ENCODE results near the gene TMEM86A.

The TMEM86A gene

GRCh38 chr11:18709414-18709813, 10.8 kb downstream of the TMEM86A start:
- no peak for DNase-seq (ENCODE audit: extremely low spot score)
- ChIA-PET POLR2A (no interaction called here), CTCF (no interaction called here)
- TF ChIP-seq FOXA1 (IDR thresholded peaks at IDR 0.05) (no peak), SUZ12 (IDR thresholded peaks at IDR 0.05) (no peak), ZNF384 (IDR thresholded peaks at IDR 0.05) (no peak), BHLHE40 (IDR thresholded peaks at IDR 0.05; ENCODE audit: borderline replicate concordance) (no peak), FOXK2 (IDR thresholded peaks at IDR 0.05) (no peak), ARNT (IDR thresholded peaks at IDR 0.05) (no peak), LEF1 (IDR thresholded peaks at IDR 0.05; ENCODE audit: borderline replicate concordance) (no peak), TARDBP (IDR thresholded peaks at IDR 0.05) (no peak), ELF4 (IDR thresholded peaks at IDR 0.05) (no peak), PKNOX1 (IDR thresholded peaks at IDR 0.05) (no peak), SP1 (IDR thresholded peaks at IDR 0.05) (no peak)

- CTCF ChIA-PET: no interaction called here
- no peak for DNase-seq (ENCODE audit: extremely low spot score)
- POLR2A ChIA-PET: no interaction called here
These were observed 12.0 kb downstream of the TMEM86A start for GRCh38 chr11:18710545-18710944.

GRCh38 chr11:18713646-18714442, 15.3 kb downstream of the TMEM86A start:
- ChIA-PET POLR2A (no interaction called here), CTCF (no interaction called here)
- no peak for DNase-seq (ENCODE audit: extremely low spot score)

More at GRCh38 chr11:18710545-18710944, 12.0 kb downstream of the TMEM86A start:
- TF ChIP-seq ARNT (IDR thresholded peaks at IDR 0.05) (no peak), FOXA1 (IDR thresholded peaks at IDR 0.05) (no peak), HDGF (IDR thresholded peaks at IDR 0.05; ENCODE audit: borderline replicate concordance) (no peak), TARDBP (IDR thresholded peaks at IDR 0.05) (no peak), LEF1 (IDR thresholded peaks at IDR 0.05; ENCODE audit: borderline replicate concordance) (no peak), FOXK2 (IDR thresholded peaks at IDR 0.05) (no peak), BHLHE40 (IDR thresholded peaks at IDR 0.05; ENCODE audit: borderline replicate concordance) (no peak), NFRKB (IDR thresholded peaks at IDR 0.05) (no peak), ZNF384 (IDR thresholded peaks at IDR 0.05) (no peak), CTBP1 (IDR thresholded peaks at IDR 0.05; ENCODE audit: borderline replicate concordance) (no peak), L3MBTL2 (conservative IDR thresholded peaks at IDR 0.05) (no peak), ELF4 (IDR thresholded peaks at IDR 0.05) (no peak), PKNOX1 (IDR thresholded peaks at IDR 0.05) (no peak)

GRCh38 chr11:18714443-18714780, 15.8 kb downstream of the TMEM86A start:
- DNase-seq (ENCODE audit: extremely low spot score): no peak
- CTCF ChIA-PET: no interaction called here
- POLR2A ChIA-PET: no interaction called here
- TF ChIP-seq PKNOX1 (IDR thresholded peaks at IDR 0.05): 0 out of 2 replicates have a peak, but pooled peaks have one; percentile 9
- TF ChIP-seq L3MBTL2 (conservative IDR thresholded peaks at IDR 0.05): no peak

More at GRCh38 chr11:18713646-18714442, 15.3 kb downstream of the TMEM86A start:
- TF ChIP-seq L3MBTL2 (conservative IDR thresholded peaks at IDR 0.05): no peak
- no peak for TF ChIP-seq FOXK2 (IDR thresholded peaks at IDR 0.05)
- no peak for TF ChIP-seq BHLHE40 (IDR thresholded peaks at IDR 0.05; ENCODE audit: borderline replicate concordance)

GRCh38 chr11:18715476-18715875, 16.9 kb downstream of the TMEM86A start:
- no peak for TF ChIP-seq LEF1 (IDR thresholded peaks at IDR 0.05; ENCODE audit: borderline replicate concordance)
- TF ChIP-seq FOXA1 (IDR thresholded peaks at IDR 0.05): no peak
- TF ChIP-seq L3MBTL2 (conservative IDR thresholded peaks at IDR 0.05): no peak
- no peak for DNase-seq (ENCODE audit: extremely low spot score)
- POLR2A ChIA-PET: no interaction called here
- CTCF ChIA-PET: no interaction called here

- CTCF ChIA-PET: interaction anchor here (0.8 to 1.6 kb wide), 2 partner anchors 44 to 106 kb away, joined by 3 to 5 read pairs; no protein-coding TSS in a partner anchor
- DNase-seq (ENCODE audit: extremely low spot score): no peak
- TF ChIP-seq FOXK2 (IDR thresholded peaks at IDR 0.05): no peak
- TF ChIP-seq L3MBTL2 (conservative IDR thresholded peaks at IDR 0.05): no peak
- TF ChIP-seq NFRKB (IDR thresholded peaks at IDR 0.05): no peak
- TF ChIP-seq SP1 (IDR thresholded peaks at IDR 0.05): no peak
- TF ChIP-seq FOXM1 (IDR thresholded peaks at IDR 0.05; ENCODE audit: borderline replicate concordance): no peak
- no peak for TF ChIP-seq PKNOX1 (IDR thresholded peaks at IDR 0.05)
- no peak for TF ChIP-seq SUZ12 (IDR thresholded peaks at IDR 0.05)
- no peak for TF ChIP-seq ZNF384 (IDR thresholded peaks at IDR 0.05)
- TF ChIP-seq BHLHE40 (IDR thresholded peaks at IDR 0.05; ENCODE audit: borderline replicate concordance): no peak
- no peak for TF ChIP-seq ARNT (IDR thresholded peaks at IDR 0.05)
- no peak for TF ChIP-seq FOXA1 (IDR thresholded peaks at IDR 0.05)
- POLR2A ChIA-PET: interaction anchor here (0.7 to 2.6 kb wide), 4 partner anchors 16 to 325 kb away, joined by 3 to 14 read pairs (median 5); partner anchors contain the start of genes TMEM86A and UEVLD
These were observed 21.7 kb downstream of the TMEM86A start for GRCh38 chr11:18720091-18720807.

All from HEK293T (cell line).